HepG2 (cell line): Measurements from ENCODE around the gene HYAL1. TPM values are rescaled to one million over a fixed set of nuclear protein-coding genes. Genes with fewer than 3 reads are reported as not detected.

ENCODE experiments used
- CREB1 ChIP-seq, 2 experiments: fragments of 450-650 bp in 1 of 2; IDR thresholded peaks; 2 replicates each; pipeline ENCODE4 v1.6.1; 2016 to 2017; ENCODE audit warnings: control low read depth in 1 of 2, mild to moderate bottlenecking in 1 of 2, missing compliant biosample characterization in 1 of 2, missing genetic modification characterization in 1 of 2
- HNRNPK ChIP-seq: fragments of 200-400 bp; formaldehyde crosslinking; IDR thresholded peaks from 2 replicates; pipeline ENCODE4 v1.6.1; 2018; ENCODE audit warnings: low read length, low read depth, moderate library complexity, mild to moderate bottlenecking; ENCODE audit not compliant: poor library complexity, severe bottlenecking
- HNRNPLL ChIP-seq: fragments of 200-400 bp; formaldehyde crosslinking; IDR thresholded peaks from 2 replicates; pipeline ENCODE4 v1.6.1; 2017; ENCODE audit warnings: mild to moderate bottlenecking, low read depth, low read length; ENCODE audit not compliant: poor library complexity, severe bottlenecking
- JARID2 ChIP-seq: sonication (generic); formaldehyde crosslinking; IDR thresholded peaks from 2 replicates; pipeline ENCODE4 v1.8.1; 2023; ENCODE audit warnings: missing genetic modification reagents, inconsistent platforms; ENCODE audit not compliant: insufficient replicate concordance
- KLF11 ChIP-seq: IDR thresholded peaks from 2 replicates; pipeline ENCODE4 v1.6.1; 2016; ENCODE audit warnings: missing compliant biosample characterization
- NCOA2 ChIP-seq: sonication (generic); formaldehyde crosslinking; IDR thresholded peaks from 2 replicates; pipeline ENCODE4 v1.8.0; 2022; ENCODE audit warnings: inconsistent platforms
- PLRG1 ChIP-seq: fragments of 450-650 bp; conservative IDR thresholded peaks from 2 replicates; pipeline ENCODE4 v1.6.1; 2016
- SNAI1 ChIP-seq: sonication (generic); formaldehyde crosslinking; IDR thresholded peaks from 2 replicates; pipeline ENCODE4 v1.5.0; 2020; ENCODE audit warnings: mild to moderate bottlenecking, missing genetic modification reagents, borderline replicate concordance
- YEATS4 ChIP-seq: sonication (generic); formaldehyde crosslinking; IDR thresholded peaks from 2 replicates; pipeline ENCODE4 v1.4.0; 2020; ENCODE audit warnings: missing genetic modification reagents, borderline replicate concordance
- ZNF672 ChIP-seq: sonication (generic); formaldehyde crosslinking; IDR thresholded peaks from 2 replicates; pipeline ENCODE4 v1.8.1; 2022; ENCODE audit warnings: missing genetic modification reagents
- ZNF776 ChIP-seq: sonication (generic); formaldehyde crosslinking; IDR thresholded peaks from 2 replicates; pipeline ENCODE4 v1.4.0; 2020; ENCODE audit warnings: mild to moderate bottlenecking, missing genetic modification reagents
- ZSCAN21 ChIP-seq: sonication (generic); formaldehyde crosslinking; IDR thresholded peaks from 2 replicates; pipeline ENCODE4 v1.8.0; 2022; ENCODE audit warnings: mild to moderate bottlenecking, missing genetic modification reagents, moderate library complexity, borderline replicate concordance
- polyA plus RNA-seq, 8 experiments: library from polyadenylated mRNA; depleted of rRNA in 3 of 8; stranded (reverse) in 7 of 8; unstranded in 1 of 8; fragments of >200 nt; fragmentation: Illumina TruSeq in 4 of 8; extraction: Trizol in 4 of 8; gene quantifications; 2 replicates each; pipeline versions ENCODE4 v1.2.1 to v1.2.3, GENCODE V29; 2011 to 2016; ENCODE audit warnings: low read depth in 4 of 8, missing spikeins in 1 of 8, mixed read lengths in 1 of 8; ENCODE audit not compliant: insufficient read depth in 1 of 8
- total RNA-seq, 5 experiments: library from RNA; depleted of rRNA; stranded (reverse); fragments of >200 nt; fragmentation: Illumina TruSeq; extraction: Trizol; gene quantifications; 2 replicates each; pipeline ENCODE4 v1.2.3, GENCODE V29; 2016; ENCODE audit warnings: low read depth in 1 of 5
- TF ChIP-seq, protein P1 (sequence below): sonication (generic); formaldehyde crosslinking; IDR thresholded peaks from 2 replicates; pipeline ENCODE4 v1.4.0; 2020; ENCODE audit warnings: missing genetic modification reagents
- TF ChIP-seq, protein P2 (sequence below): sonication (generic); formaldehyde crosslinking; IDR thresholded peaks from 2 replicates; pipeline ENCODE4 v1.4.0; 2020; ENCODE audit warnings: missing genetic modification reagents
- TF ChIP-seq, protein P3 (sequence below): IDR thresholded peaks from 2 replicates; pipeline ENCODE4 v1.6.1; 2016; ENCODE audit warnings: mild to moderate bottlenecking
- TF ChIP-seq, protein P4 (sequence below): IDR thresholded peaks from 2 replicates; pipeline ENCODE4 v1.6.1; 2016; ENCODE audit warnings: mild to moderate bottlenecking, missing biosample characterization, missing genetic modification reagents

HYAL1 gene
- total and polyA plus RNA-seq, 2 of the 13 experiments (the other 11 are each of a cell fraction or from before 2014, with no cell fraction given), result 76.5 to 193 TPM

DNA sequence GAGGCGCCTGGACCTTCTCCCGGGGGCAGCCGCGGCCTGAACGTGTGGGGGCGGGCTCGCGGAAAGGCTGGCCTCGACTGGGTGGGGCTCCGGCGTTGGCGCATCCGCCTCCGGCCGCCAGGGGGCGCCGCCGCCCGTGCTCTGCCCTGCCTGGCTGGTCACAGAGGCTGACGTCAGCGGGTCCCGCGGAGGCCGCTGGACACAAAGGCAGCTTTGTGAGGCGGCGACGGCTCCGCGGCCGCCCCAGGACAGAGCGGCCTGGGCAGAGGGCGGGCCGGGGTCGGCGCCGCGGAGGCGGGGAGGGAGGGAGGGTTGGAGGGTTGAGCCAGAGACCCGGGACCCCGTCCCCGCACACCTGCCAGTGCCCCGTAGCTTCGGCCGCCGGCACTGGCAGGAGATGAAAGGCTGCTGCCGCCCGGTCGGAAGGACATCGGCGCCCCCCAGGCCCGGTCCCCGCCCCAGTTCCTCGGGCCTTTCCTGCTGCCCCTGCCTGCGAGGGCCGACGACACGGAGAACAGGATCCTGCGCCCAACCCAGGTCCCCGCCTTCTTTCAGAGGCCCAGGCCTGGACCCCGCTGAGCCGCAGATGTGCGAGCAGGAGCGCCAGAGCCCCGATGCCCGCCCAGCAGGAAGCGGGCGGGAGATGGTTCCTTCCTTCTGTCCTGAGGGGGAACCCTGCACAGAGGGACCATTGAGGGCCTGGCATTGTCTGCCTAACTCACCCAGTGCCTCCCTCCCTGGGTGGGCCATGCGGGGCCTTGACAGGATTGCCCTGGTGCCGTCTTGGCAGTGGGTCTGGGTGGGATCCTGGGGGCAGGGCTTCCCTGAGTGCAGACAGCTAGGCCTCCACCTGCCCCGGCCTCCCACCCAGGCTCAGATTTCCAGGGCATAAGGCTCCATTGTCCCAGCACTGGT is 43.1 kb downstream of the HYAL1 start (continued):
- TF ChIP-seq, protein P1, sequence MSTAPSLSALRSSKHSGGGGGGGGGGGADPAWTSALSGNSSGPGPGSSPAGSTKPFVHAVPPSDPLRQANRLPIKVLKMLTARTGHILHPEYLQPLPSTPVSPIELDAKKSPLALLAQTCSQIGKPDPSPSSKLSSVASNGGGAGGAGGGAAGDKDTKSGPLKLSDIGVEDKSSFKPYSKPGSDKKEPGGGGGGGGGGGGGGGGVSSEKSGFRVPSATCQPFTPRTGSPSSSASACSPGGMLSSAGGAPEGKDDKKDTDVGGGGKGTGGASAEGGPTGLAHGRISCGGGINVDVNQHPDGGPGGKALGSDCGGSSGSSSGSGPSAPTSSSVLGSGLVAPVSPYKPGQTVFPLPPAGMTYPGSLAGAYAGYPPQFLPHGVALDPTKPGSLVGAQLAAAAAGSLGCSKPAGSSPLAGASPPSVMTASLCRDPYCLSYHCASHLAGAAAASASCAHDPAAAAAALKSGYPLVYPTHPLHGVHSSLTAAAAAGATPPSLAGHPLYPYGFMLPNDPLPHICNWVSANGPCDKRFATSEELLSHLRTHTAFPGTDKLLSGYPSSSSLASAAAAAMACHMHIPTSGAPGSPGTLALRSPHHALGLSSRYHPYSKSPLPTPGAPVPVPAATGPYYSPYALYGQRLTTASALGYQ (CRISPR knock-in tag), result peak; percentile 83; the same call in 1 of the 2 replicates
- TF ChIP-seq PLRG1, result no peak
- peak; percentile 91 for TF ChIP-seq YEATS4
- no peak for TF ChIP-seq ZNF672
- TF ChIP-seq, protein P2, sequence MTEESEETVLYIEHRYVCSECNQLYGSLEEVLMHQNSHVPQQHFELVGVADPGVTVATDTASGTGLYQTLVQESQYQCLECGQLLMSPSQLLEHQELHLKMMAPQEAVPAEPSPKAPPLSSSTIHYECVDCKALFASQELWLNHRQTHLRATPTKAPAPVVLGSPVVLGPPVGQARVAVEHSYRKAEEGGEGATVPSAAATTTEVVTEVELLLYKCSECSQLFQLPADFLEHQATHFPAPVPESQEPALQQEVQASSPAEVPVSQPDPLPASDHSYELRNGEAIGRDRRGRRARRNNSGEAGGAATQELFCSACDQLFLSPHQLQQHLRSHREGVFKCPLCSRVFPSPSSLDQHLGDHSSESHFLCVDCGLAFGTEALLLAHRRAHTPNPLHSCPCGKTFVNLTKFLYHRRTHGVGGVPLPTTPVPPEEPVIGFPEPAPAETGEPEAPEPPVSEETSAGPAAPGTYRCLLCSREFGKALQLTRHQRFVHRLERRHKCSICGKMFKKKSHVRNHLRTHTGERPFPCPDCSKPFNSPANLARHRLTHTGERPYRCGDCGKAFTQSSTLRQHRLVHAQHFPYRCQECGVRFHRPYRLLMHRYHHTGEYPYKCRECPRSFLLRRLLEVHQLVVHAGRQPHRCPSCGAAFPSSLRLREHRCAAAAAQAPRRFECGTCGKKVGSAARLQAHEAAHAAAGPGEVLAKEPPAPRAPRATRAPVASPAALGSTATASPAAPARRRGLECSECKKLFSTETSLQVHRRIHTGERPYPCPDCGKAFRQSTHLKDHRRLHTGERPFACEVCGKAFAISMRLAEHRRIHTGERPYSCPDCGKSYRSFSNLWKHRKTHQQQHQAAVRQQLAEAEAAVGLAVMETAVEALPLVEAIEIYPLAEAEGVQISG, result peak; percentile 94
- TF ChIP-seq ZSCAN21 (CRISPR knock-in tag), result no peak; the same call in 1 of the 2 replicates
- 0 out of 2 replicates have a peak, but pooled peaks have one; percentile 31 for TF ChIP-seq ZNF776 (CRISPR knock-in tag)
- TF ChIP-seq, protein P3, sequence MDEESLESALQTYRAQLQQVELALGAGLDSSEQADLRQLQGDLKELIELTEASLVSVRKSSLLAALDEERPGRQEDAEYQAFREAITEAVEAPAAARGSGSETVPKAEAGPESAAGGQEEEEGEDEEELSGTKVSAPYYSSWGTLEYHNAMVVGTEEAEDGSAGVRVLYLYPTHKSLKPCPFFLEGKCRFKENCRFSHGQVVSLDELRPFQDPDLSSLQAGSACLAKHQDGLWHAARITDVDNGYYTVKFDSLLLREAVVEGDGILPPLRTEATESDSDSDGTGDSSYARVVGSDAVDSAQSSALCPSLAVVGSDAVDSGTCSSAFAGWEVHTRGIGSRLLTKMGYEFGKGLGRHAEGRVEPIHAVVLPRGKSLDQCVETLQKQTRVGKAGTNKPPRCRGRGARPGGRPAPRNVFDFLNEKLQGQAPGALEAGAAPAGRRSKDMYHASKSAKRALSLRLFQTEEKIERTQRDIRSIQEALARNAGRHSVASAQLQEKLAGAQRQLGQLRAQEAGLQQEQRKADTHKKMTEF (CRISPR knock-in tag), result peak; percentile 98
- TF ChIP-seq KLF11 (CRISPR knock-in tag), result peak; percentile 58; the same call in 1 of the 2 replicates
- TF ChIP-seq, protein P4, sequence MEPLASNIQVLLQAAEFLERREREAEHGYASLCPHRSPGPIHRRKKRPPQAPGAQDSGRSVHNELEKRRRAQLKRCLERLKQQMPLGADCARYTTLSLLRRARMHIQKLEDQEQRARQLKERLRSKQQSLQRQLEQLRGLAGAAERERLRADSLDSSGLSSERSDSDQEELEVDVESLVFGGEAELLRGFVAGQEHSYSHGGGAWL (CRISPR knock-in tag), result peak; percentile 13; the same call in 1 of the 2 replicates
- TF ChIP-seq HNRNPK, result peak; percentile 83
- TF ChIP-seq SNAI1, result peak; percentile 94
- peak; percentile 59 for TF ChIP-seq HNRNPLL
- no peak for TF ChIP-seq JARID2 (CRISPR knock-in tag)
- TF ChIP-seq NCOA2 (CRISPR knock-in tag), result peak; percentile 90
- peak; percentile 88 for TF ChIP-seq CREB1 (IDR thresholded peaks at IDR 0.05)
- TF ChIP-seq CREB1 (CRISPR knock-in tag; IDR thresholded peaks at IDR 0.05), result peak; percentile 48; the same call in 1 of the 2 replicates
